ENCODE measurements around the gene NQO2.
"Not testable (repeated sequence)": the region's sequence is repeated elsewhere in the genome, so short reads cannot be mapped to it uniquely, and the experiment has no call there.

NQO2 gene

DNA sequence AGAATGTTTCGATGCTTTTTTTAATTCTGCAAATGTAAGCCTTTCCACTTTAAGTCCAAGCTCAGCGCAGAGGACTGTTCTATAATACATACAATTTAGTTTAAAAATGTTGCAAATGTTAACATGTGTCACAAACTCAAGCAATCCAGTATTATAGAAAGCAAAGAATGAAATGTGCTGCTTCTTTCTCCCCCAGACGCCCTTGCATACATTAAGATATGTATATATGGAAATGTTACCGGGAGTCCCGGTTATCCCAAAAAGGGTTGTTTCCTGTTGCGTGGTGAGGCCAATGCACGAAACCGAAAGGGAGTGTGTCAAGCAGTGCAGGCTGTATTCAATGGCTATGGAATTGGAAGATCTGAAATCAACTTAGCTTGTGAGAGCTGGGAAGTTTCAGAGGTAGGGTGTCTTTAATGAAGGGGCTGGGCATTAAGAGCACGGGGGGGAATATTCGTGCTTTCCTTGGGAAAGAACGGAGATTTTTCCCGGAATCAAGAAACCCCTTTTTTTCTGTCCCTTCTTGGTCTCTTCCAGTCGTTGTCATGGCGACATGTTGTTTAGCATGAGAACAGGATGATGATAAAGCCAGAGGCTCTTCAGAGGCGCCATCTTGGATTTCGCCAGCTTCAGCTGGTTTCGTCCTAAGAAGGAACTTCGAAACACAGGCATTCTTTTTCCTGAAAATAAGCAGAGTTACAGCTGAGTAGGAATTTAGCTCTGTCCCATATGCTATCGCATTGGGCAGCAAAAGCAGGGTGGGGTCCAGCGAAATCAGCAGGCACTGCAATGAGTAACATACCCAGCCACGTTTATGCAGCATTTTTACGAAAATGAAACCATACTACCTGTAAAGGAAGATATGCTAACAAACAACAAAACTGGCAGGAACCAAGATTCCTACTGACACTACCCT lies 10.1 kb upstream of the NQO2 start:
- peak; percentile 95 for DNase-seq

- DNase-seq, result peak; percentile 69
Observed at GRCh38 chr6:2990248-2990931, 9.3 kb upstream of the NQO2 start.

GRCh38 chr6:2990932-2991506 lies 8.7 kb upstream of the NQO2 start:
- no peak for DNase-seq

DNA sequence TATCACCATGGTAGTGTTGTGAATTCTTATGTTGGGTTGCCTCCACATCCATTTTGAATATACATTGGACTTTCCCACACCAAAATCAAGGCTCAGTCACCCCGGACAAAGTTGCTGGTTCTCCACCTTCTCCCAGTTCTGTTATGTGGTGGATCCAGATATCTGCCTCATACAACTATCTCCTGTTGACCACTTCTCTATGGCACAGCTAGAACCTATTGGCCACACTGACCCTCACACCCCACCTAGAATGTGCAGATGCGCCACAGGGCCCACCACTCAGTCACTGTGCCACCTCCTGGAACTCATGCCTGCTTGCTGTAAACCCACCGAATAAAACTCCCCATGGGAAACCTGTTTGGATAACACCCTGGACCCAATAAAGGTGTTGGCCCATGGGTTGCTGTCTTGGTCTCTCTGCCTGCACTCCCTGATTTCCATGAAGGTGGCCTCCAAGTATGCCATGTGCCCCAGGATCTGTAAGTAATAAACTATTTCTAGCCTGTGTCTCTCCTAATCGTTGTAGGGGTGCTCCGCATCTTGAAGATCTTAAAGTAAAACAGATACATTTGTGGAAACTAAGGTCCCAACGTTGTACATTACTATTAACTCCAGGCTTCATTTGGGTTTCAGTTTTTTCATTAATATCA lies 7.2 kb upstream of the NQO2 start:
- no peak for DNase-seq

GRCh38 chr6:2993755-2994317 lies 5.9 kb upstream of the NQO2 start:
- no peak for DNase-seq

- peak; percentile 25 for DNase-seq
Observed at GRCh38 chr6:2998249-2998997, 1.3 kb upstream of the NQO2 start.

DNA sequence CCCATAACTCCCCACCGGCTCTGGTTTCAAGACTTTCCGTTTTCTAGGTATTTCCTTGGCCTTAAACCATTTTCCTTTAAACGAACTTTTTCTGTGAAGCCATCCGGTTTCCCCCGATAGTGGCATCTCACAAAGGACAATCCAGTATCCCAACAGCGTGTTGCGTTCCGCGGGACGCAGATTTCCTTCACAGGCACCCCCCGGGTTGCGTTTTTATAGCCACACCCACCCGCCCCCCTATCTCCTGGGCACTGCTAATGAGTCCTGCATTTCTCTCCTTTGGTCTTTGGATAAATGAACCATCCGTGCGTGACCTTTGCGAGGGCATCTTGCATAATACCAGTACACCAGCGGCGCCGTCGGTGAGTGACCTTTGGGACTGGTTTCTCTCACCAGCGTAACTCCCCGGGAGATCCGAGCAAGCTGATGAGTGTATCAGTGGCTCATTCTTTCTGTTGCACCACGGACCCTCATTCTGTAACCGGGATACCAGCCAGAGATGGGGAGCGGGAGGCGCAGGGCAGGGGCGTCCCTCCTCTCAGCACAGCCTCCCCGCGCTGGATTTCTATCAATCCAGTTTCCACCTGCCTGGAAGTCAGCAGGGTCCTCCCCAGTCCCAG lies 586 bp upstream of the NQO2 start:
- DNase-seq, result peak; percentile 51

GRCh38 chr6:3001146-3001772 lies 1.6 kb downstream of the NQO2 start:
- no peak for DNase-seq

DNA sequence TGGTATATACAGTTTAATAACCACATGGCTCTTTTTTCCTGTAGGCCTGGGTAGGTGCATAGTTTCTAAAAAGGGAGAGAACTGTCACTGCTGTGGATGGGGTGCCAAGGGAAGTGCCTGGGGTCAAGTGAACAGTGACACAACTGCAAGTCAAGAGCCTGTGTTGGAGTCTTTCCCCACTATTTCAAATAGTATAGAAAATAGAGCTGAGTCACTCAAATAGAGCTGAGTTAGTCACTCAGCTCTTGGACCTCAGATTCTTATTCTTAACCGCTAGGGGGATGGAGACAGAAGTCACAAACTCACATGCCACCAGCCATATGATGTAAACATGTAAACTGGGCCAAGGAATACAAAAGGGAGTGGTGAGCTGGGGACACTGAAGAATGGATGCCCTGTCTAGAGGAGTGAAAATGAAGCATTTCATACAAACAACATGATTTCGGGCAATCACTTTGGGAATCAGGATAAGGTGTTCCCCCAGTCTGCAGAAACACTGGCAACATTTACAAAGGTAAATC lies 2.1 kb downstream of the NQO2 start:
- no peak for DNase-seq

GRCh38 chr6:3003226-3003625 lies 3.5 kb downstream of the NQO2 start:
- DNase-seq, result not testable (repeated sequence)

DNA sequence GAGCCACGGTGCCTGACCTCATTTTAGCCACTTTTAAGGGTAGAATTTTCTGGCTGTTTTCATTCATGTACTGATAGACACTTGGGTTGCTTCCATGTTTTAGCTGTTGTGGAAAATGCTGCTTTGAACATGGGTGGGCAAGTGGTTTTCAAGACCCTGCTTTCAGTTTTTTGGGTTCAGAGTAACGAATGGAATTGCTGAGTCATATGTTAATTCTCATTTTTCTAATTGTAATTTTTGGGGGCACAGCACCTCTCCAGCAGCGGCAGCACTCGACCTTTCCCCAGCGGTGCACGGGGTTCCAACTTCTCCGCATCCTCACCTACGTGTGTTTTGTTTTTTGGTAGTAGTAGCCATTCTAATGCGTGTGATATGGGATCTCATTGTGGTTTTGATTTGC lies 5.4 kb downstream of the NQO2 start:
- no peak for DNase-seq

DNA sequence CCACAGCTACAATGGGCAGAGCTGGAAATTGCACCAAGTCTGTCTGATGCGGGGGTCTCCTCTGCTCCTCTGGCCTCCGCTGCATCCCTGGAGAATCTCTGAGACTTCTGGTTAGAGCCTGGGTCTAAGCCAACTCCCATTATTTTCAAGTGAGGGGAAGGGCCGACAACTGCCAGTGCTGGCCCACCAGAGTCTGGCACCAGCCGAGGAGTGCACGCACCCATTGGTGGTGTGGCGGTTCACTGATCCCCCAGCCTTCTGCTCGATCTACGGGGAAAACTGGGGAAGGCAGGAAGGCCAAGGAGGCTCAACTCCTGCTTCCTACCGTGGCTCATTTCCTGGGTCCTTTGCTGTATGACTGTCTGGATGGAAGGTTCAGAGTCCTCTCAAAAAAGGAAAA lies 6.2 kb downstream of the NQO2 start:
- DNase-seq, result no peak

DNA sequence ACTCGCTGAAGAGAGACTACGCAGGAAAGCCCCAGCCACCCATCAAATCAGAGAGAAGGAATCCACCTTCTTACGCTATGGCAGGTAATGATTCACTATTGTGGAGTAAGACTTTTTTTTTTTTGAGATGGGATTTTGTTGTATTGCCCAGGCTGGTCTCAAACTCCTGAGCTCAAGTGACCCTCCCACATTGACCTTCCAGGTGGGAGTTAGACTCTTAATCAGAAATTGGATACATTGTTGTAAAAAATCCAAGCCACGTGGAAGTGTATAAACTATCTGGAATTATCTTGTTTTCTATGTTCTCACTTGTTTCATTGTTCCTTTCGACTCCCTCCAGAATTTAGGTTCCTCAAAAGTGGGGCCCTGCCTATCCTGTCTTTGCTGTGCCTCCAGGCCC lies 6.8 kb downstream of the NQO2 start:
- no peak for DNase-seq

GRCh38 chr6:3007571-3007970 lies 7.9 kb downstream of the NQO2 start:
- DNase-seq, result no peak

GRCh38 chr6:3008712-3009265 lies 9.1 kb downstream of the NQO2 start:
- not testable (repeated sequence) for DNase-seq

DNA sequence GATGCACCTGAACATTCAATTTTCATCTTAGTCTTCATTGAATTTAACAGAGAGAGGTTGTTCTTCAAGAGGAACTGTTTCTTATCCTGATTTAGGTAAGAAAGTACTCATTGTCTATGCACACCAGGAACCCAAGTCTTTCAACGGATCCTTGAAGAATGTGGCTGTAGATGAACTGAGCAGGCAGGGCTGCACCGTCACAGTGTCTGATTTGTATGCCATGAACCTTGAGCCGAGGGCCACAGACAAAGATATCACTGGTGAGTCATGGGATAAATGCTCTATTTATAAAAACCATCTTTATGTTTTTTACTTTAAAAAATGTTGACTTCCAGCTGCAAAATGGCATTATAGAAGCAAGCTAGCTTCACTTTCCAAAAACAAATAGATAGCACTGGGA lies 10.2 kb downstream of the NQO2 start:
- DNase-seq, result no peak

DNA sequence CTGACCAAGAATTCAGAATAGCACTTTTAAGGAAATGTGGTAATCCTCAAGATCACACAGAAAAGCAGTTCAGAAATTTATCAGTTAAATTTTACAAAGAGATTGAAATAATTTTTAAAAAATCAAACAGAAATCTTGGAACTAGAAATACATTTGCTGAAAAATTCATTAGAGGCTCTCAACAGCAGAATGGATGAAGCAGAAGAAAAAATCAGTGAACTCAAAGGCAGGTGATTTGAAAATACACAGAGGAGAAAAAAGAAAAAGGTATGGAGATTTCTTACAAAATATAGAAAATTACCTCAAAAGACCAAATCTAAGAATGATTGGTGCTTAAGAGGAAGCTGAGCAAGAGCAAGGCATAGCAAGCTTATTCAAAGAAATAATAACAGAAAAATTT lies 11.5 kb downstream of the NQO2 start:
- no peak for DNase-seq

- no peak for DNase-seq
Observed at GRCh38 chr6:3011592-3011991, 11.9 kb downstream of the NQO2 start.

DNA sequence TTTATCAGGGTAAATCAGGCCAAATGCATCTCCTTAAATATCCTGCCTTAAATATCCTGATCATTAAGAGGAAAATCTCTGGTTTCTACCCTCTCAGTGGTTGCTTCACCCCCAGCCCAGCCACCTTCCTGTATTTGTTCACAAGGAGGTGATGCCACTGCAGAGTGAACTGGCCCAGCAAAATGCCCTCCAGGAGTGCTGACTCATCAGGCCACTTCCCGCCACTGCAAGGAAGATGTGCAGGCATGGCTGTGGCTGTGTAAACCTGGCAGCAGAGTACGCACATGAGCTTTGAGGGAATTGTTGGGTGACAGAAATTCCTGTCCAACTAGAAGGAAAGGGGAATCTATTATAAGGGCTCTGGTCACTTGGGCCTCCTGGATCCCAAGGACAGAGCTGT lies 13.8 kb downstream of the NQO2 start:
- no peak for DNase-seq

DNA sequence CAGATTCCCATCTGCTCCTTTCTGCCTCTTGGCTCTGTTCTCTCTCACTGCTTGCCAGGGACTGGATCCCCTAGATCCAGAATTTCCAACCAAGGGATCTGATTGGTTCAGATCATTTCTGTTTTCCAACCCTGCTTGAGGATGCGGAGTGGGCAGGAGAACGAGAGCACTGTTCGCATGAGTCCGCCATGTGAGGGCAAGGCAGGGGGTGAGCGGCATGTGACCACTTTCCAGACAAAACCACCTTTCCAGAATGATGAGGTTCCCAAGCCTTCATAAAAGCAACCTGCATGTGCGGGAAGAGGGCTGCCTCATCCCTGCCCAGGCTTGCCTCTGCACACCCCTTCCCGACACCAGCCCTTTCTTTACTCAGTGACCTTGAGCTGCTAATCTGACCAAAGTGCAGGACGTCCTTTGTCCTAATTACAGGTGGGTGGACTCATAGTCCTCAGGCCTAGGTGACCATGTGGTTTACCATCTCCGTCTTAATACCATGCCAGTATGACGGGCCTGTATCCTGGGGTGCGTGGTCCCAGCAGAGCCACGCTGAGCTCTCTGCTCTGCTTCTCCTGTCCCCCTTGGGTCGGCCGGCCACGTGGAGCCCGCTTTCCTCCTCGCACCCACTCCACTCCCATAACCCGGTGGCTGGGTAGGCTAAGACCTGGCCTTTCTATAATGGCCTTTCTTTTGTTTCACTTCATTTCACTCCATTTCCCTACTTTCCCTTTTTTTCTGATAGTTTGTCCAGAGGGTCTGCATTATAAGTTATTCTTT lies 14.4 kb downstream of the NQO2 start:
- no peak for DNase-seq

All from midbrain (tissue), 1 donor.